Bronchial epithelial cell (primary cell): Measurements from ENCODE around the gene PIGP. TPM values are rescaled to one million over a fixed set of nuclear protein-coding genes. Genes with fewer than 3 reads are reported as not detected.

Experiments used
- DNase-seq: peaks from one replicate; pipeline ENCODE4 v3.0.0-alpha.2; 2010; ENCODE audit warnings: low read depth
- FAIRE-seq: peaks from 2 replicates; lab custom pipeline; 2011; peaks lifted over from hg19 to GRCh38; lab: Jason Lieb, UNC
- H3K27me3 ChIP-seq: 2 replicates; pipeline ENCODE4 v1.5.1; 2011; ENCODE audit warnings: low read length; ENCODE audit not compliant: control insufficient read depth, insufficient read depth
- H3K36me3 ChIP-seq: 2 replicates; pipeline ENCODE4 v1.5.1; 2011; ENCODE audit warnings: low read length; ENCODE audit not compliant: control insufficient read depth, insufficient read depth
- H3K4me3 ChIP-seq: 2 replicates; pipeline ENCODE4 v1.5.1; 2011; ENCODE audit warnings: mild to moderate bottlenecking, low read depth, low read length, control low read depth
- CTCF ChIP-seq: IDR thresholded peaks from 2 replicates; pipeline ENCODE4 v1.5.1; 2011; ENCODE audit warnings: mild to moderate bottlenecking, moderate library complexity, low read length, control low read depth, inconsistent platforms; ENCODE audit not compliant: insufficient read depth, severe bottlenecking
- total RNA-seq: library from RNA; depleted of rRNA; stranded (reverse); fragments of >200 nt; gene quantifications from 2 replicates; pipeline ENCODE4 v1.2.1, GENCODE V29; 2014

Gene PIGP
- total RNA-seq, 1 donor from 2014 or later = 3.2 TPM

- FAIRE-seq = no peak
- H3K27me3 ChIP-seq = no peaks in the 10 kb centered on the region
- no peak for DNase-seq
Measured at GRCh38 chr21:37082375-37082774, 9.5 kb upstream of the PIGP start.

GRCh38 chr21:37079211-37079824, 6.4 kb upstream of the PIGP start:
- Histone ChIP-seq H3K36me3 (no peaks in the 10 kb centered on the region), H3K4me3 (no peak overlapping the region), H3K27me3 (no peaks in the 10 kb centered on the region)
- FAIRE-seq (no peak), DNase-seq (no peak)
- TF ChIP-seq CTCF = peak; percentile 35

More at GRCh38 chr21:37082375-37082774, 9.5 kb upstream of the PIGP start:
- H3K36me3 ChIP-seq = no peaks in the 10 kb centered on the region
- TF ChIP-seq CTCF = no peak
- H3K4me3 ChIP-seq = no peak overlapping the region

GRCh38 chr21:37077403-37077802, 4.5 kb upstream of the PIGP start:
- FAIRE-seq (no peak), DNase-seq (no peak)
- Histone ChIP-seq H3K36me3 (no peaks in the 10 kb centered on the region), H3K27me3 (no peaks in the 10 kb centered on the region), H3K4me3 (no peak overlapping the region)
- TF ChIP-seq CTCF = no peak

GRCh38 chr21:37076087-37076850, 3.4 kb upstream of the PIGP start:
- H3K27me3 ChIP-seq = no peaks in the 10 kb centered on the region
- no peak overlapping the region for H3K4me3 ChIP-seq
- FAIRE-seq (no peak), DNase-seq (no peak)
- TF ChIP-seq CTCF = no peak
- no peaks in the 10 kb centered on the region for H3K36me3 ChIP-seq

GRCh38 chr21:37075214-37075770, 2.4 kb upstream of the PIGP start:
- Histone ChIP-seq H3K4me3 (no peak overlapping the region), H3K36me3 (no peaks in the 10 kb centered on the region), H3K27me3 (no peaks in the 10 kb centered on the region)
- no peak for DNase-seq
- TF ChIP-seq CTCF = no peak
- FAIRE-seq = no peak
